HCT116 (cell line): ENCODE measurements around the gene CA10. TPM values are rescaled to one million over a fixed set of nuclear protein-coding genes. Genes with fewer than 3 reads are reported as not detected.

Experiments used
- ATAC-seq: fragments of 200-7000 bp; cut with Tn5 transposase; 2 replicates; pipeline ENCODE4 v1.9.1; 2020; ENCODE audit warnings: mild to moderate bottlenecking, moderate library complexity
- BruUV-seq: library from RNA; stranded (reverse); fragments of 400-500 nt; replicated peaks from 2 replicates; lab custom pipeline; 2021; lab: Mats Ljungman, UMichigan
- CTCF ChIA-PET: fragments of 300-600 bp; sonication (Branson Sonifier 250); formaldehyde crosslinking; loops from one replicate; lab custom pipeline; 2021; ENCODE audit warnings: antibody characterized with exemption; lab: Charles Lee
- POLR2A ChIA-PET: fragments of 300-600, 350-600 bp; sonication (Branson Sonifier 250); formaldehyde crosslinking; loops from one replicate; lab custom pipeline; 2021; ENCODE audit warnings: antibody characterized with exemption; lab: Charles Lee
- RAD21 ChIA-PET, 2 experiments: fragments of 300-600 bp; sonication (Branson Sonifier 250); formaldehyde crosslinking; loops; one replicate each; lab custom pipeline; 2023; ENCODE audit warnings: low total read pairs in 2 of 2; ENCODE audit not compliant: uncharacterized antibody in 2 of 2, unreplicated experiment in 2 of 2, low non-redundant PET in 1 of 2; lab: Charles Lee
- DNase-seq: peaks from one replicate; pipeline ENCODE4 v3.0.0-alpha.2; 2010; ENCODE audit warnings: low read depth, low spot score
- H2AFZ ChIP-seq: fragments of 200-600 bp; shearing (Covaris generic), sonication (generic); 2 replicates; pipeline ENCODE4 v1.6.1; 2017; ENCODE audit warnings: low read depth, mixed run types, mixed read lengths, antibody characterized with exemption, low read length; ENCODE audit not compliant: poor library complexity, severe bottlenecking
- H3K27ac ChIP-seq: 2 replicates; pipeline ENCODE4 v1.5.1; 2012; ENCODE audit warnings: low read depth, low read length
- H3K27me3 ChIP-seq: fragments of 200-600 bp; sonication (generic); 2 replicates; pipeline ENCODE4 v1.6.1; 2016; ENCODE audit warnings: mixed run types, low read length, mixed read lengths; ENCODE audit not compliant: insufficient read depth
- H3K36me3 ChIP-seq, 2 experiments: fragments of 200-500 bp in 1 of 2; fragments of 200-600 bp in 1 of 2; sonication (Bioruptor generic) in 1 of 2; sonication (generic) in 1 of 2; 2 replicates each; pipeline versions ENCODE4 v1.5.1 to v1.6.1; 2014 to 2016; ENCODE audit warnings: low read length in 2 of 2, inconsistent platforms in 1 of 2, mixed read lengths in 1 of 2, mixed run types in 1 of 2; ENCODE audit not compliant: insufficient read depth in 2 of 2, control insufficient read depth in 1 of 2
- H3K4me1 ChIP-seq, 2 experiments: fragments of 200-600 bp in 1 of 2; sonication (generic) in 1 of 2; 2 replicates each; pipeline versions ENCODE4 v1.5.1 to v1.6.1; 2012 to 2017; ENCODE audit warnings: low read length in 2 of 2, inconsistent platforms in 1 of 2, mild to moderate bottlenecking in 1 of 2, mixed read lengths in 1 of 2, mixed run types in 1 of 2, moderate library complexity in 1 of 2; ENCODE audit not compliant: insufficient read depth in 2 of 2, control insufficient read depth in 1 of 2
- H3K4me2 ChIP-seq: fragments of 200-600 bp; sonication (generic); 2 replicates; pipeline ENCODE4 v1.6.1; 2017; ENCODE audit warnings: mixed run types, low read length, mixed read lengths
- H3K4me3 ChIP-seq, 2 experiments: fragments of 200-600 bp in 1 of 2; sonication (generic) in 1 of 2; replicated peaks in 1 of 2; 2 replicates each; pipeline ENCODE4 v1.5.1; 2011 to 2016; ENCODE audit warnings: low read length in 2 of 2, control low read depth in 1 of 2, low read depth in 1 of 2, mild to moderate bottlenecking in 1 of 2, mixed read lengths in 1 of 2, mixed run types in 1 of 2
- H3K79me2 ChIP-seq: fragments of 200-600 bp; sonication (generic); 2 replicates; pipeline ENCODE4 v1.6.1; 2017; ENCODE audit warnings: mild to moderate bottlenecking, mixed run types, low read length, moderate library complexity, mixed read lengths; ENCODE audit not compliant: insufficient read depth
- H3K9ac ChIP-seq: fragments of 200-600 bp; sonication (generic); 2 replicates; pipeline ENCODE4 v1.6.1; 2016; ENCODE audit warnings: low read length, mixed read lengths
- H3K9me2 ChIP-seq: fragments of 200-600 bp; sonication (generic), shearing (Covaris generic); 2 replicates; pipeline ENCODE4 v1.6.1; 2017; ENCODE audit warnings: mixed run types, mild to moderate bottlenecking, moderate library complexity; ENCODE audit not compliant: insufficient read depth
- H3K9me3 ChIP-seq, 2 experiments: fragments of 200-500 bp in 1 of 2; fragments of 200-600 bp in 1 of 2; sonication (Bioruptor generic) in 1 of 2; sonication (generic) in 1 of 2; 2 replicates each; pipeline ENCODE4 v1.6.1; 2014 to 2017; ENCODE audit warnings: low read length in 2 of 2, mixed read lengths in 2 of 2, inconsistent platforms in 1 of 2, low read depth in 1 of 2, mild to moderate bottlenecking in 1 of 2, mixed run types in 1 of 2, moderate library complexity in 1 of 2; ENCODE audit not compliant: control insufficient read depth in 1 of 2, insufficient read depth in 1 of 2
- H4K20me1 ChIP-seq: fragments of 200-600 bp; sonication (generic), shearing (Covaris generic); 2 replicates; pipeline ENCODE4 v1.6.1; 2017; ENCODE audit warnings: mixed run types, mild to moderate bottlenecking, moderate library complexity; ENCODE audit not compliant: insufficient read depth
- CBX3 ChIP-seq: IDR thresholded peaks from 2 replicates; pipeline ENCODE4 v1.6.1; 2012; ENCODE audit warnings: low read depth
- EZH2 ChIP-seq: fragments of 200-600 bp; sonication (generic); IDR thresholded peaks from 2 replicates; pipeline ENCODE4 v1.6.1; 2017; ENCODE audit warnings: antibody characterized with exemption, mixed run types
- SP1 ChIP-seq: IDR thresholded peaks from 2 replicates; pipeline ENCODE4 v1.6.1; 2012; ENCODE audit warnings: low read depth
- SRF ChIP-seq: IDR thresholded peaks from 2 replicates; pipeline ENCODE4 v1.6.1; 2012; ENCODE audit warnings: low read depth
- TCF7L2 ChIP-seq: IDR thresholded peaks from 2 replicates; pipeline ENCODE4 v1.7.0; 2011; ENCODE audit warnings: borderline replicate concordance, inconsistent platforms; ENCODE audit not compliant: insufficient read depth, insufficient read length; ENCODE audit errors: extremely low read depth
- ZNF274 ChIP-seq: fragments of 200-500 bp; sonication (Bioruptor generic); IDR thresholded peaks from 2 replicates; pipeline ENCODE4 v1.6.1; 2014; ENCODE audit warnings: mild to moderate bottlenecking, low read depth, low read length, inconsistent platforms
- intact Hi-C: fragments of 100-400 bp; cut with micrococcal nuclease; formaldehyde crosslinking; loops from 2 replicates; pipeline ENCODE4 v1.10.0; 2022
- total RNA-seq: library from RNA; stranded (reverse); gene quantifications from one replicate; pipeline ENCODE4 v1.2.1, GENCODE V29; 2021; ENCODE audit not compliant: unreplicated experiment
- TF ChIP-seq, protein P1 (sequence below): IDR thresholded peaks from 2 replicates; pipeline ENCODE4 v1.6.1; 2012
- TF ChIP-seq, protein P2 (sequence below): IDR thresholded peaks from 2 replicates; pipeline ENCODE4 v1.6.1; 2012; ENCODE audit warnings: low read depth

Gene CA10
- total RNA-seq, 1 experiment from 2014 or later: not detected

DNA sequence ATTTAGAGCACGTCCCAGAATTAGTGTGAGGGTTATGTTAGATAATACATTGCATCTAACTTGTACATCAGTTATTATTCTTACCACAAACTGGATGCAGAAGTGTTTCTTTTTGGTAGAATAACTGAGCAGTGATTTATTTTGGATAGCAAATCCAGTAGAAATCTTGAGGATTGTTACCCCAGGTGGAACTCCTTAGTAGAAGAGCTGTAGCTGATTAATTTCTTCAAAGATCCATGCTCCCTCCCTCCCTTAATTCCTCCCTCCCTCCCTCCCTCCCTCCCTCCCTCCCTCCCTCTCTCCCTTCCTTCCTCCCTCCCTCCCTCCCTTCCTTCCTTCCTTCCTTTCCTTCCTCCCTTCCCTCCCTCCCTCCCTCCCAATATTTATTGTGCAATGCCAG is 337.7 kb downstream of the CA10 start:
- Histone ChIP-seq H3K27me3 (0 out of 2 replicates have a peak, but pooled peaks cover 8% of the 10 kb centered on the region), H3K9ac (no peak overlapping the region), H3K4me2 (no peak overlapping the region), H3K79me2 (no peaks in the 10 kb centered on the region), H3K9me3 (no peaks in the 10 kb centered on the region), H2AFZ (no peak overlapping the region), H4K20me1 (no peaks in the 10 kb centered on the region), H3K4me1 (no peaks in the 10 kb centered on the region), H3K4me3 (no peak overlapping the region), H3K36me3 (no peaks in the 10 kb centered on the region), H3K27ac (no peak overlapping the region), H3K9me2 (no peaks in the 10 kb centered on the region)
- no TSS peak for BruUV-seq
- ATAC-seq: no peak
- RAD21 ChIA-PET: no interaction called here
- no peak for DNase-seq
- CTCF ChIA-PET: interaction anchor here (0.6 kb wide), 1 partner anchor 8 kb away, joined by 3 read pairs; no protein-coding TSS in a partner anchor
- POLR2A ChIA-PET: no interaction called here
- intact Hi-C loops: no loop called here
- no peak for TF ChIP-seq SRF
- no peak for TF ChIP-seq ZNF274
- TF ChIP-seq, protein P1, sequence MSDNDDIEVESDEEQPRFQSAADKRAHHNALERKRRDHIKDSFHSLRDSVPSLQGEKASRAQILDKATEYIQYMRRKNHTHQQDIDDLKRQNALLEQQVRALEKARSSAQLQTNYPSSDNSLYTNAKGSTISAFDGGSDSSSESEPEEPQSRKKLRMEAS: no peak
- no peak for TF ChIP-seq SP1
- TF ChIP-seq, protein P2, sequence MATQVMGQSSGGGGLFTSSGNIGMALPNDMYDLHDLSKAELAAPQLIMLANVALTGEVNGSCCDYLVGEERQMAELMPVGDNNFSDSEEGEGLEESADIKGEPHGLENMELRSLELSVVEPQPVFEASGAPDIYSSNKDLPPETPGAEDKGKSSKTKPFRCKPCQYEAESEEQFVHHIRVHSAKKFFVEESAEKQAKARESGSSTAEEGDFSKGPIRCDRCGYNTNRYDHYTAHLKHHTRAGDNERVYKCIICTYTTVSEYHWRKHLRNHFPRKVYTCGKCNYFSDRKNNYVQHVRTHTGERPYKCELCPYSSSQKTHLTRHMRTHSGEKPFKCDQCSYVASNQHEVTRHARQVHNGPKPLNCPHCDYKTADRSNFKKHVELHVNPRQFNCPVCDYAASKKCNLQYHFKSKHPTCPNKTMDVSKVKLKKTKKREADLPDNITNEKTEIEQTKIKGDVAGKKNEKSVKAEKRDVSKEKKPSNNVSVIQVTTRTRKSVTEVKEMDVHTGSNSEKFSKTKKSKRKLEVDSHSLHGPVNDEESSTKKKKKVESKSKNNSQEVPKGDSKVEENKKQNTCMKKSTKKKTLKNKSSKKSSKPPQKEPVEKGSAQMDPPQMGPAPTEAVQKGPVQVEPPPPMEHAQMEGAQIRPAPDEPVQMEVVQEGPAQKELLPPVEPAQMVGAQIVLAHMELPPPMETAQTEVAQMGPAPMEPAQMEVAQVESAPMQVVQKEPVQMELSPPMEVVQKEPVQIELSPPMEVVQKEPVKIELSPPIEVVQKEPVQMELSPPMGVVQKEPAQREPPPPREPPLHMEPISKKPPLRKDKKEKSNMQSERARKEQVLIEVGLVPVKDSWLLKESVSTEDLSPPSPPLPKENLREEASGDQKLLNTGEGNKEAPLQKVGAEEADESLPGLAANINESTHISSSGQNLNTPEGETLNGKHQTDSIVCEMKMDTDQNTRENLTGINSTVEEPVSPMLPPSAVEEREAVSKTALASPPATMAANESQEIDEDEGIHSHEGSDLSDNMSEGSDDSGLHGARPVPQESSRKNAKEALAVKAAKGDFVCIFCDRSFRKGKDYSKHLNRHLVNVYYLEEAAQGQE: no peak
- no peak for TF ChIP-seq TCF7L2
- no peak for TF ChIP-seq CBX3
- TF ChIP-seq EZH2: no peak
